GM18907 (cell line): Measurements from ENCODE around the gene EEF1AKMT4.
"Not testable (repeated sequence)": the region's sequence is repeated elsewhere in the genome, so short reads cannot be mapped to it uniquely, and the experiment has no call there.

Experiments
- ATAC-seq: cut with Tn5 transposase; IDR thresholded peaks from one replicate; pipeline ENCODE4 v1.9.1; 2021; ENCODE audit warnings: mild to moderate bottlenecking, moderate library complexity; ENCODE audit not compliant: unreplicated experiment

Gene EEF1AKMT4

DNA sequence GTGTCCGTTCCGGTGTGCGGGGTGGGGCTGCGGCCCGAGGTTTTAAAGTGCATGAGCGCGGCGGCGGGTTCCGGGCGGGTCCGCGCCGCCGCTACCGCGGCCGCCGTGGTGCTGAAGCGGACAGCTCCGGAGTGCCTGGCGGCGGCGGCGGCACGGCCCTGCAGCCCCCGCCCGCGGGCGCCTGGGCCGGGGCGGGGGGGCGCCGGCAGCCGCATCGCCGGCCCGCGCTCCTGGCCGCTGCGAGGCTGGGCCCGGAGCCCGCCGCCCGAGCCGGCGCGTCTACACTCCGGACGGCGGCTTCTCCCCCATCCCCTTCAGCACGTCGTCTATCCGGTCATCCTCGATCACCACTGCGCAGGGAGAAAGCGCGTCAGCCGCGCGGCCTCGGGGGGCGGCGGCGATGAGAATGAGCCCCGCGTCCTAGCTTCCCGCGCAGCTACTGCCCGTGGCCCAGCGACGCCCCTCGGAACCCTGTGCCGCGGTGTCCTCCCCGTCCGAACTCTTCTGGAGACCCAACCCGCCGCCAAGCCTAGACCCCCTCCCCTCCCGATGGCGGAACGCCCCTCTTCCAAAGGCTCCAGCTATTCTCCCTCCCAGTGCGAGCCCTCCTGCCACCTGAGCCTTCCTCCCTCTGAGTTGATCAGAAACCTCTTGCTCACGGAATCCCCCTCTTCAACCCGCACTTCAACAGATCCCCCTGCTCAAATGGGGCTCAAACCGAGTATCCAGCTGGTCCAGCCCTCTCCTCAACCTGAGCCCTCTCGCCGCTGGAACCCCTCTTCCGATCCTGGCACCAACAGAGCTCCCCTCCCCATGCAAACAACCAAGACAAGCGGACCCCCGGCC is 10.6 kb downstream of the EEF1AKMT4 start:
- no peak for ATAC-seq

DNA sequence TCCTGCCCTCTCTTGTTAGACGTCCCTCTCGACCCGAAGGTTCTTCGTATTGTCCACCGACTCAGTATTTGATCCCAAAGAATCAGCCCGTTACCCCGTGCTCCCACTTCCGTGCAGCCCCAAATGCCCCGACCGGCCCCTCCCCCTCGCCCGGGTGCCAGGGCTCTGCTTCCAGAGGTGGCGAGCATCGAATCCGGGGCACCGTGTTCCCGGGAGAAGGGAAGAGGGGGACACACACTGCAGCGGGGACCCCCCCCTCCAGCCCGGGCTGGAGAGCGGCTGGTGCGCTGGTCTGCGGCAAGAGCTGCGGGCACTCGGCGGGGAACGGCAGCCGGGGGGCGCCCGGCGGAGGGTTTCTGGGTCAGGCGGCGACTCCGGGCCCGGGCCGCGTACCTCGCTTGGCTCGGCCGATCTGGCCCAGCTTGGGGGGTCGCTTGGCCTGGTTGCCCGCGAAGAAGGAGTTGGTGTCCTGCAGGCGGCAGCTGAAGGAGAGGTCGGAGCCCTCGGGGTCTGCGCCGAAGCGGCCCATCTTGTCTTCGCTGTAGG is 11.3 kb downstream of the EEF1AKMT4 start:
- no peak for ATAC-seq

DNA sequence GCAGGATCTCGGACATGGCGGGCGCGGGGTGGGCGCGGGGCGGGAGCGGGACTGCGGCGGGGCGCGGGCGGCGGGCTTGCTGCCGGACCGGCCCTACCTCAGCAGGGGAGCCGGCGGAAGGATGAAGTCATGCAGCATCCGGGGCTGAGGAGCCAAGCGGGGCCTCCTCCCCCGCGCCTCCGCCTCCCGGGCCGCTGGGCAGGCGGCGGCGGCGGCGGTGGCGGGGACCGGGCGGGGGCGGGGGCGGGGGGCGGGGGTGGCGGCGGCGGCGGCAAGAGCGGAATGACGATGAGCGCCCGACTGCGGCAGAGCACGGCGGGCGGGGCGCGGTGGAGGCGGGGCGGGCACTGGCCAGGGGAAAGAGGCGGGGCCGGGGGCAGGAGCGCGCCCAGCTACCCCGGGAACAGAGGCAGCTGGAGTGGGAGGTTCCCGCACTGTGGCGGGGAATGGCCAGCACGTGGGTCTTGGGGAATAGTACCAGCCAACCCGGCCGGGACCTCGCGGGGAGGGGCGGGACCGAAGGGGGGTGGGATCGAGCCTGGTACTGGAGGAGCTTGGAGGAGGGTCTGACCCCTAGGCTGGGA is 11.9 kb downstream of the EEF1AKMT4 start, which contains the start of gene CAMK2N2:
Gene CAMK2N2 (minus strand): TSS at position 284 of the 584 bp plus-strand sequence. CDS start 268 bp downstream, at position 16.
- ATAC-seq = no peak

DNA sequence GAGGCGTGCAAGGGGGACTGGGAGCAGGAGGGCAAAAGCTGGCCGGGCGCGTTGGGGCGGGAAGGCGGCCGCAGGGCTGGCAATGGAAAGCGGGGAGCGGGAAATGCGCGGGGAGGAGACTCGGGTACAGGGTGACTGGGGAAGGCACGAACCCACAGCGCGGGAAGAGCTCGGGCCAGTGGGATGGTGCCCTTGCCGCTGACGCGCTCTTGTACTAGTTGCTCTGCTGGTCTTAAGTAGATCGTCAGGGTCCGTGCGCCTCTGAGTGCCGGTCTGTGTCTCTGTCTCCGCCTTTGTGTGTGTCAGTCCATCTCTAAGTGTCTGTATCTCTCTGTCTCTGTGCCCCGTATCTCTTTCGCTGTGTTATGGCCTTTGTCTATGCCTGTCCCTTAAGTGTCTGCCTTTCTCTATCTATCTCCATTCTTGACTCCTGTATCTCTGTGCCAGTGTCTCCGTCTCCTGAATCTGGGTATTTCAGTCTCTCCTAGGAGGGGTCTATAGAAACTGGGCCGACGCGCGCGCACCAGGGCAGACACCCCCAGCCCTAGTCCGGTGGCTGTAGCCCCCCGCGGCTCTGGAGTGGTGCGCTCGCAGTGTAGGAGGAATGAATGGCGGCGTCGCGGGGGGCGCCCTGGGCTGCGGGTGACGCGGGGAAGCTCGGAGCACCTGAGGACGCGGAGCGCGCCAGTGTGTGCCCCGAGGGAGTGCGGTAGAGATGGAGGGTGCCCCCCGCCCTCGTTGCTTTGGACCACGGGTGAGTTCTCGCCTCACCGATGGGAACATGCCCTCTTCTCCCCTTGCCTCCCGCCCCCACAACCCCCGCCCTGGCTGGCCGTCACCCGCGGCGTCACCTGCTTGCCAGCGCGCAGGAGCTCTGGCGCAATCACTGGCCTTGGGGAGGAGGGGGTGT is 12.6 kb downstream of the EEF1AKMT4 start:
- ATAC-seq = no peak

DNA sequence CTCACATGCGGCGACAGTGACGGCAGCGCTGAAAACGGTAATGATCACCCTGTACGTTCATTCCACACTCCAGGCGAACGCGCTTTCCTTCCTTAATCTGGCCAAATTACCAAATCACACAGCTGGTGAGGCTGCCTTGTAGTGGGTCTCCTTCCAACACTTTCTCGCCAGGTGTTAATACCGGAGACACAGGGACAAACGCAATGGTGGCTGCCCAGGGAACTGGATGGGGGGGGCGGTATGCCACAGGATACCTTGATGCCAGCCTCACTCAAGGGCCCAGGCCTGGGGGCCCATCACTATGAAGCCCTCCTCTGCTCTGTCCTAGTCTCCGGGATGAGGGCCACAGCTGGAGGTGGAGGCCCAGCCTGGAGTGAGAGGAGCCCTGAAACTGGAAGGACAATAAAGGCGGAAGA is 13.3 kb downstream of the EEF1AKMT4 start:
- ATAC-seq = no peak

DNA sequence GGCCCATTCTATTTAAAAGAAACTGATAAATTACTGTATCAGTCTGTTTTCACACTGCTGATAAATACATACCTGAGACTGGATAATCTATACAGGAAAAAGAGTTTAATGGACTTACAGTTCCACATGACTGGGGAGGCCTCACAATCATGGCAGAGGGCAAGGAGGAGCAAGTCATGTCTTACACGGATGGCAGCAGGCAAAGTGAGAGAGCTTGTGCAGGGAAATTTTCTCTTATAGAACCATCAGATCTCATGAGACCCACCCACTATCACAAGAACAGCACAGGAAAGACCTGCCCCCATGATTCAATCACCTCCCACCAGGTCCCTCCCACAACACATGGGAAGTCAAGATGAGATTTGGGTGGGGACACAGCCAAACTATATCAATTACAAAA is 17.8 kb downstream of the EEF1AKMT4 start:
- not testable (repeated sequence) for ATAC-seq

DNA sequence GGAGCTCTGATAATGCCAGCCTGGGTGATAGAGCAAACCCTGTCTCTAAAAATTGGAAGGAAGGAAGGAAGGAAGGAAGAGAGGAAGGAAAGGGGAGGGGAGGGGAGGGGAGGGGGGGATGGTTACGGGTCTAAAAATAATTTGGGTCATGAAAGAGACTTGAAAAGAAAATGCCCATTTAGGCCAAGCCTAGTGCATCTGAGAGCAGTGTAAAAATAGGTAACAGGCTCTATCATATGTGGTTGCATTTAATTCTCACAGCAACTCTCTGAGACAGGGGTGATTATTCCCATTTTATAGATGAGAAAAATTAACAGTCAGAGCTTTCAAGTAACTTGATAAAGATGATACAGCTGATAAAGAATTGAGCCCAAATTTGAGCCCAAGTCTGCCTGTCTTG is 22.8 kb downstream of the EEF1AKMT4 start:
- no peak for ATAC-seq

DNA sequence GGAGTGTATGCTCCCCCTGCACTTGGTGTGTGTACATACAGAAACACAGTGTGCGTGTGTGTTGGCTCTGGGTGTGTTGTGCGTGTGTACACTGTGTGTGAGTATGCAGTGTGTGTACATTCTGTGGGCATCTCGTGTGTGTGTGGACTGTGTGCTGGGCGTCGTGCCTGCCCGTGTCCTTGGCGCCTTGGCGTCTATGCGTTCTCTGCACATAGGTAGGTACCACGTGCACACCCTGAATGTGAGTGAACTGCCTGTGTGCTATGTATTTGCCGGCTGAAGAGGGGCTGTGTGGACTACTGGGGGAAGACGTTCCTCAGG is 25.9 kb downstream of the EEF1AKMT4 start:
- no peak for ATAC-seq

DNA sequence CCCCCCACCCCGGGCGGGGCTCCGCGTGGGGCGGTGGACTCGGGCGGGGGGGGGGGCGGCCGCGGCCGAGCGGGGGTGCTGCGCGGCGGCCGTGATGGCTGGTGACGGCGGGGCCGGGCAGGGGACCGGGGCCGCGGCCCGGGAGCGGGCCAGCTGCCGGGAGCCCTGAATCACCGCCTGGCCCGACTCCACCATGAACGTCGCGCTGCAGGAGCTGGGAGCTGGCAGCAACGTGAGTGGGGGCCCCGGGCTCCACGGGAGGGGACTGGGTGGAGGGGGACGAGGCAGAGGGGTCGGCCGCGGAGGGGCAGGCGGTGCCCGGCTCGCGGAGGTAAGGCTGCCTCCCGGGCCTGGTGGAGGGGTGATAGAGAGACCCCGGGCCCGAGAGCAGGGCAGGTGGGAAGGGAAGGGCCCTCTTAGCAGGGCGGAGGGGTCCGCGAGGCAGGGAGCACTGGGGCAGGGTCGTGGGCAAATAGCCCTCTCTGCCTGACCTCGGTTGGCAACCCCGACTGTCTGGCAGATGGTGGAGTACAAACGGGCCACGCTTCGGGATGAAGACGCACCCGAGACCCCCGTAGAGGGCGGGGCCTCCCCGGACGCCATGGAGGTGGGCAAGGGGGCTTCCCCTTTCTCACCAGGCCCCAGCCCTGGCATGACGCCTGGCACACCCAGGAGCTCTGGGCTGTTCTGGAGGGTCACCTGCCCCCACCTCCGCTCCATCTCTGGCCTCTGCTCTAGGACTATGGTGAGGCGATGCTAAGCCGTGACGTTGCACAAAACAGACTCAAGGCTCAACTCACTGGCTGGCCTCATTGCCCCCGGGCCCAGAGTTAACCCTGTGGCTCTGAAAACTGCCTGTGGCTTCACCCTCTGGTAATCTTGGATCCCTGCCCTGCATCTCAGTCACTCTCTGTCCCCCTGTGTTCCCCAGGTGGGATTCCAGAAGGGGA is 26.8 kb downstream of the EEF1AKMT4 start, which contains the start of gene ECE2:
Gene ECE2 (plus strand): TSS at position 62 of the 950 bp plus-strand sequence. CDS start 132 bp downstream, at position 194.
- no peak for ATAC-seq

DNA sequence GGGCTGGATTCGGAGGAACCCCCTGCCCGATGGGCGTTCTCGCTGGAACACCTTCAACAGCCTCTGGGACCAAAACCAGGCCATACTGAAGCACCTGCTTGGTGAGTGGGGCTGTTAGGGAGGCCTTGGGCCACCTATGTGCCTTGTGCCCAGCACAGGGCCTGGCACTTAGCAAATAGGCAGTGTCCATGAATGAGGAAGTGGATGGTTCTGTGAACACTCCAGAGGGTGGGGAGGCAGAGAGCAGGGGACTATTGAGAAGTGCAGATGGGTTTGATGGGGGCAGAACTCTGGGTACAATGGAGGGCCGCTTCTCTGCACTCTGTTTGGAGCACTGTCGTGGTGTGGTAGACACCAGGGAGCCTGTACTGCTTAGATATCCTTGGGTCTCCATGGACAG is 27.9 kb downstream of the EEF1AKMT4 start:
- ATAC-seq = no peak

DNA sequence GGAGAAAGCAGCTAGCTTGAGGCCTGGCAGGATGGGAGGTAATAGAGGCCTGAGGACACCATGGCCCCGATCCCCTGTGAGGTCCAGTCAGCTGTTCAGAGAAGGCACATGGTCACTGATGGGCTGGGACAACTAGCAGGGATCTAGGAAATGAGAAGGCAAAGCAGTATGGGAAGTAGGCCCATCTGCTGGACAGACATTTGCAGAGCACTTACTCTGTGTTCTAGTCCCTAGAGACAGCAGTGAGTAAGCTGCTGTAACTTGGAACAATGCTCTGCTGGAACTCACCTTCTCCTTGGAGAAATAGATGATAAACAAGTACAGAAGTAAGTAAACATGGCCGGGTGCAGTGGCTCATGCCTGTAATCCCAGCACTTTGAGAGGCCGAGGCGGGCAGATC is 33.5 kb downstream of the EEF1AKMT4 start:
- ATAC-seq = no peak

DNA sequence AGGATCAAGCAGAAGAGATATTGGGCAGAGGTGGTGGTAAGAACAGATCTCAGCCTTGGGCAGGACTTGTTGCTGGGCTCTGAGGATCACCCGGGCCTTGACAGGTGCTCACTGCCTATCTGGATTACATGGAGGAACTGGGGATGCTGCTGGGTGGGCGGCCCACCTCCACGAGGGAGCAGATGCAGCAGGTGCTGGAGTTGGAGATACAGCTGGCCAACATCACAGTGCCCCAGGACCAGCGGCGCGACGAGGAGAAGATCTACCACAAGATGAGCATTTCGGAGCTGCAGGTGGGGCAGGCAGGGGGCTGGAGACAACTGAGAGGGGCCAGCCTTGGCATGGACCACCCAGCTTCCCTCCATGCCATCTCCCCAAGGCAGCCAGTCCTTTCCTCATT is 34.2 kb downstream of the EEF1AKMT4 start:
- ATAC-seq = no peak

DNA sequence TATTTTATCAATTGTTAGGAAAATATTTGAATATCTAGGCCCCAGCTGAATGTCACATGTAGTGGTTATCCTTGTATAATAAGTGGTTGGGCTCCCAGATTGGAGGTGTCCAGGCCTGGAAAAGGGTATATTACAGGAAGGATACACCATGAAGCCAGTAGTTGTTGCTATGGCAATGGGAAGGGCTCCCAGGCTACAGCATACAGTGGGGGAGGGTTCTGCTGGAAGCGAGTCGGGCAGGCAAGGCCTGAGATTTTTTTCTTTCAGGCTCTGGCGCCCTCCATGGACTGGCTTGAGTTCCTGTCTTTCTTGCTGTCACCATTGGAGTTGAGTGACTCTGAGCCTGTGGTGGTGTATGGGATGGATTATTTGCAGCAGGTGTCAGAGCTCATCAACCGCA is 35.2 kb downstream of the EEF1AKMT4 start:
- ATAC-seq = no peak

DNA sequence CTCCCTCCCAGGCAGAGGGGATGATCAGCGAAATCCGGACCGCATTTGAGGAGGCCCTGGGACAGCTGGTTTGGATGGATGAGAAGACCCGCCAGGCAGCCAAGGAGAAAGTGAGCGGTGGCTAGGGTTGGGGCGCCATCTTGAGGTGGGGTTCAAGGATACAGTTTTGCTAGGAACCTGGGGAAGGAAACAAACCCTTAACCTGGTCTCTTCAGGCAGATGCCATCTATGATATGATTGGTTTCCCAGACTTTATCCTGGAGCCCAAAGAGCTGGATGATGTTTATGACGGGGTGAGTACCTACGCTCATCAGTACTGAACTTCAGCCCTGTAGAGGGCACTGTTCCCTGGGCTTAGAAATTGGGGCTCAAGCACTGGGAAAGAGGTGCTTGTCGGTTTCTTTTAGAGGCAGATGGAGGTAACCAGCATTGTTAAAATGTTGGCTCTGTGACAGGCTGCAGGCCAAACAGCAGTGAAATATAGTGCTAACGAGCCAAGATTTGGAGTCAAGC is 40.0 kb downstream of the EEF1AKMT4 start:
- no peak for ATAC-seq

DNA sequence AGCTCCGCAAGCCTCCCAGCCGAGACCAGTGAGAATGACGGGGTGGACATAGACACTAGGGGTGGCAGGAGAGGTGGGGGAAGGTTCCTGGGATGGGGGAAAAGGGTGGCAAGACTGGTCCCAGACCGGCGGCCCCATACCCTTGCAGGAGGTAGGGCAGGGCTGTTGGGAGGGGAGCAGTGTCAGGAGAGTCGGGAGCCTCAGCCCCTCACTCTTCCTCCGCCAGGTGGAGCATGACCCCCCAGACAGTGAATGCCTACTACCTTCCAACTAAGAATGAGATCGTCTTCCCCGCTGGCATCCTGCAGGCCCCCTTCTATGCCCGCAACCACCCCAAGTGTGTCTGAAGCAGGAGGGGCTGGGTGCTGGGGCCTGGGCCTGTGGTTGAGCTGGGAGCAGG is 40.9 kb downstream of the EEF1AKMT4 start:
- ATAC-seq = no peak

DNA sequence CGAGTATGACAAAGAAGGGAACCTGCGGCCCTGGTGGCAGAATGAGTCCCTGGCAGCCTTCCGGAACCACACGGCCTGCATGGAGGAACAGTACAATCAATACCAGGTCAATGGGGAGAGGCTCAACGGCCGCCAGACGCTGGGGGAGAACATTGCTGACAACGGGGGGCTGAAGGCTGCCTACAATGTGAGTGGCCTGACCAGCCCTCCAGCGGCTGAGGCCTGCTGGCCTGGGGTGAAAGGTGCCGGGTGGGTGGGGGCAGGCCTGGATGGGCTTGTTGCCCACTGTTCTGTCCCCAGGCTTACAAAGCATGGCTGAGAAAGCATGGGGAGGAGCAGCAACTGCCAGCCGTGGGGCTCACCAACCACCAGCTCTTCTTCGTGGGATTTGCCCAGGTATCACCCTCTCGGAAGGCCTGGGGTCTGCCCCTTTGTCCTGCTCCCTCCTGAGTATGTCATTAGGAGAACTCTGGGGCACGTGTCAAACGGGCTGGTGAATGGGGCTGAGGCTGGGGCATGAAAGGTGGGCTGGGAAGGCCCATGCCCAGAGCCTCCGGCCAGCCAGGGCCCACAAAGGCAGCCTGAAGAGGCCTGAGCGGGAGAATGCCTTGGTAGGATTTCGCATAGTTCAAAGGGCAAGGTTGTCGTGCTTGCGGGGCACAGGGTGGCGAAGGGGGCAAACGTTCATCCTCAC is 41.7 kb downstream of the EEF1AKMT4 start:
- ATAC-seq = no peak

DNA sequence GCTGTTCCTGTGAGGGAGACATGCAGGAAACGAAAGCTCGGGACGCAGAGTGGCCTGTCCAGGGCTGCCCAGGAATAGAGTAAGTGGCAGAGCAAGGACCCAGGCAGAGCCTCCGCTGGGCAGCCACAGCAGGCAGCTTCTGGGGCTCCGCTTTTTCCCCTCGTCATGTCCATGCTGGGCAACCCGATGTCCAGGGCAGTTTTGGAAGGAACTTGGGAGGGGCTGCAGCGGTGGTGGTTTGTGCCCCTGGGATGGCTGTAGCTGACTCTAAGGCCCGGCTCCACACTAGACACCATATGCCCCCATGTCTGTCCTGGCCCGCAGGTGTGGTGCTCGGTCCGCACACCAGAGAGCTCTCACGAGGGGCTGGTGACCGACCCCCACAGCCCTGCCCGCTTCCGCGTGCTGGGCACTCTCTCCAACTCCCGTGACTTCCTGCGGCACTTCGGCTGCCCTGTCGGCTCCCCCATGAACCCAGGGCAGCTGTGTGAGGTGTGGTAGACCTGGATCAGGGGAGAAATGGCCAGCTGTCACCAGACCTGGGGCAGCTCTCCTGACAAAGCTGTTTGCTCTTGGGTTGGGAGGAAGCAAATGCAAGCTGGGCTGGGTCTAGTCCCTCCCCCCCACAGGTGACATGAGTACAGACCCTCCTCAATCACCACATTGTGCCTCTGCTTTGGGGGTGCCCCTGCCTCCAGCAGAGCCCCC is 42.4 kb downstream of the EEF1AKMT4 start:
- no peak for ATAC-seq

DNA sequence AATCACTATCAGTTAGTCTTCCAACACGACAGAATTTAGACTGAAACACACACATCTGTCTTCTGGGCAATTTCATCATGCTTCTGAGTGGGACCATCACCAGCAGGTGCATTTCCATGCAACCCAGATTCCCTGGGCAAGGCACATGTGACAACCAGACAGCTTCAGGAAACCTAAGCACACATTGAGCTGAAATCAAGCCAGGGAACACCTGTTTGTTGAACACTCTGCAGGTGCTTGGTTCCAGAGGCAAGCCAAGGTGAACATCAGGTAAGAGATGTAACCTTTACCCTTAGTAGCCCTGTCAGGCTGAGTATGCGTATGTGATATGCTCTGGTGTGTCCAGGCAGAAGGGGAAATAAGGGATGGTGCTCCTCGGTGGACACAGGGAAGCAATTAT is 46.3 kb downstream of the EEF1AKMT4 start:
- no peak for ATAC-seq

DNA sequence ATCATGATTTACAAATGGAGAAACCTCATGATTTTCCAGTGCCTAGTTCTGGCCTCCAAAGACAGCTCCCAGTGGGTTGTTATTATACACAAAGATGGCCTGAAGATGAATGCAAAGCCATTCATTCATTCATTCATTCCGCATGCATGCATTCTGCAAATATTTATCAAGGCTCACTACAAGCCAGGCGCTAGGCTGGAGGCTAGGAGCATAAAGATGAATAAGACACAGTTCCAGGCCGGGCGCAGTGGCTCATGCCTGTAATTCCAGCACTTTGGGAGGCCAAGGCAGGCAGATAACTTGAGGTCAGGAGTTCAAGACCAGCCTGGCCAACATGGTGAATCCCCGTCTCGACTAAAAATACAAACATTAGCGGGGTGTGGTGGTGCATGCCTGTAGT is 47.1 kb downstream of the EEF1AKMT4 start:
- no peak for ATAC-seq
